ENCODE results near the gene PHC3.

Gene PHC3

GRCh38 chr3:170189398-170190256, 8.1 kb upstream of the PHC3 start:
- DNase-seq, result no peak

- peak; percentile 53 for DNase-seq
Measured at GRCh38 chr3:170180079-170180907, 1.2 kb downstream of the PHC3 start.

DNA sequence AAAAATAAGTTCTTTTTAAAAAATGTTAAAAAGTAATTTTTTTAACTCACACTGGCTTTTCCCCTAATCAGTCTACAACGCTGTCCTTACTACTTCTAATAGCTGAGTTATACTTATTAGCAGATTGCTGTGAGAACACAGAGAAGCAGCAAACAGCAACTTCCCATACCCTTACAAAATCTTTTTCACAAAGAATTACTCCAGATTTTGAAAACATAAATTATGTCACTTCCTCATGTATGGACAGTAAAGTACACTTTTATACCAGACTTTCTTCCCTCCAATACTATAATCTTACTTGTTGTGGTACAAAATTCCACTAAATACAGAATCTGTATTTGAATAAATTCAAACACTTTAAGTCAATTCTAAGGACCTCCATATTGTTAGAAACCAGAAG, 2.1 kb downstream of the PHC3 start:
- DNase-seq, result peak; percentile 26

GRCh38 chr3:170178651-170179050, 2.9 kb downstream of the PHC3 start:
- DNase-seq, result peak; percentile 30

GRCh38 chr3:170171563-170171962, 10.0 kb downstream of the PHC3 start:
- DNase-seq, result no peak

DNA sequence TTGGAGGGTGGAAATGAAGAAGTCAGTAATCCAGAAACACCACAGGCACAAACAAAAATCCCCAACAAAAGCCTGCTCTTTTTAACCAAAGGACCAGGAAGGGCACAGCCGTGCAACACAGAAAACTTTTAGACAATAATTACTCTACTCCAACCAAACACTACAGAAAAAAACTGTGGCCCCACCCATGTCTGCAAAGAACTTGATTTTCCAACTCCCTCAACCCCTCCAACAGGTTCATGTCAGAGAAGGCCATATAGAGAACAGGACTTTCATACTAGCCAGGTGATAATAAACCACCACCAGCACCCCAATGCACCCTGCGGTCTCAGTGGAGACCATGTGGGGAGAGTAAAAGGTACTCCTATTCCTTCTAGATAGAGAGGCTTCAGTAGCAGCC, 16.8 kb downstream of the PHC3 start:
- peak; percentile 34 for DNase-seq

GRCh38 chr3:170163956-170164645, 17.4 kb downstream of the PHC3 start:
- no peak for DNase-seq

DNA sequence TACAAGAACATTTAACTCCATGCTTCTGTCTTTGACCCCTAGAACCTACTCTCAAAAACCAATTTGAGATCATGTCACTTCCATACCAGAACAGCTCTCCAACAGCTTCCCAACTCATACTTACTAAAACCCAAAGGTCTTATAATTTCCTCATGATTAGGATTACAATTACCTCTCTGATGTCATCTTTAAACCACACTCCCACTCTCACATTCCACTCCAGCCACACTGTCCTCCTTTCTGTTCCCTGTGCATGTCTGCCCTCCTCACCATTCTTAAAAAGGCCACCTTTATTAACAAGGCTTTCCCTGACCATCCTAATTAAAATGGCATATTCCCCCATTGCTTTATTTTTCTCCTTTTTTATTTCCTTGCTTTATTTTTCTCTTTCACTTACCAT, 18.9 kb downstream of the PHC3 start:
- no peak for DNase-seq

DNA sequence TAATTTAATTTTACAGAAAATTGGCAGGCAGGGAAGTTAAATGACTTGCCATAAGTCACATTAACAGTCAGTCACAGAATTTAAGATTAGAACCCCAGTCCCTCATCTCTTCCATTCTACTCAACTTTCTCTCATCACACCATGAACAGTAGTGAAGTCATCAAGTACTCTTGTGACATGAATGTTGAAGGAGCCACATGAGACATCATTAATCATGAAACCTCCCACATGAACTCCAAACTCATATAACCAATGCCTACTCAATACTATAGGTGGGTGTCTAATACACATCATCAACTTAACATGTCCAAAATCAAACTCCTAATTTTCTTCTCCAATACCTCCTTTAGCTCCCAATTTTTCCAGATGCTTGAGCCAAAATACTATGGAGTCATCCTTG, 19.5 kb downstream of the PHC3 start:
- DNase-seq, result no peak

DNA sequence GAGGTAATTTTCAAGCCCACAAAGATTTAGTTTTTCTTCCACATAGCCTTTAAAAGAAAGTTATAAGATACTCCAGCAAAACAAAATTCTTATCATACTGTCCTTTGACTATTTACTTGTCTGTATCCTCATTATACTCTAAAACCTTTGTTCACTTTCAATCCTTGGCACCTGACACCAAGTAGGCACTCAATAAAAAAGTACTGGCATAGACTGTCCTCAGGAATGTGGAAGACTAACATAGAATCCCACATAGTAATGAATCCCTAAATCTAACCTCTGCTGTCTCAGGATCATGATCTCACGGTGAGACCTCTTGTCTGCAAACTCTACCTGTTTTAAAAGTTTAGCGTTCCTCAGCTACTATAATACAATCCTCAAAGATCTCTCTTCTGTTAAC, 21.6 kb downstream of the PHC3 start:
- no peak for DNase-seq

DNA sequence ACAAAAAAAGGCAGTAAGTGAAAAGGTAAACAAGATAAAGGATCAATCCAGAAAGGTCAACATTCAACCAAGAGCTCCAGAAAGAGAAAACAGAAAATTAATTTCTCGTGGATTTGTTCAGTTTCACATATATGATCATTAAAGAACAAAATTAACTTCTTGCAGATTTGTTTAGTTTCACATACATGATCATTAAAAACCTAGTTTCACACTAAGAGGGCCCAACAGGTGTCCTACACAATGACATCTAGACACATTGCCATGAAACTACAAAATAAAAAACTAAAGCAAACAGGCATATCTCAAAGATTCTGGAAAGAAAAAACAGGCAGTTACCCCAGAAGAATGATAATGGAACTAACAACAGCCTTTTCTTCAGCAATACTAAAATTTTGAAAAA, 22.1 kb downstream of the PHC3 start:
- DNase-seq, result no peak

GRCh38 chr3:170155604-170156003, 25.9 kb downstream of the PHC3 start:
- no peak for DNase-seq

DNA sequence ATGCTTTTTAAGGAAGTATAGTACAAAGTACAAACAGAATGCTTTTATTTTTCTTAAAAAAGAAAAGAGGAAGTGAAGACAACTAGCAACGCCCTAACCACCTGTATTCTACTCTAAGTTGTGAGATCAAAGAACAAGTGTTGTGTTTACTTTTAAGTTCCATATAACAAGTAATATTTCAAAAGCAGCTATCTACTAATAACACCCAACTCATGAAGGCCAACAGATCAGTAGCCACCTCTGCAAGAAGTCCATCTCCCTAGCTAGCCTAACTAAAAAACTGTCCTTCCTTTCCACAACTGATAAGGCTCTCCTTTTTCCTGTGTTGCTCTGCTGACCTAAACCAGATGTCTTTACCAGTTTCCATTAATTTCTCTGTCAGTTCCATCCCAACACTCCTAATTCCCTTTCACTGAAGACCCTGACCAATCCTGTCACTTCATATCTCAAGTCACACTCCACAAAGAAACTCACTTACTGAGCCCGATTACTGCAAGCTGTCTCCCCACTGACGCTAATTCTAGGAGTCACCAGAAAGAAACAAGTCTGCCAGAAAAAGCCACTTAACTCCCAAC, 26.9 kb downstream of the PHC3 start:
- peak; percentile 66 for DNase-seq

GRCh38 chr3:170154084-170154483, 27.4 kb downstream of the PHC3 start:
- no peak for DNase-seq

DNA sequence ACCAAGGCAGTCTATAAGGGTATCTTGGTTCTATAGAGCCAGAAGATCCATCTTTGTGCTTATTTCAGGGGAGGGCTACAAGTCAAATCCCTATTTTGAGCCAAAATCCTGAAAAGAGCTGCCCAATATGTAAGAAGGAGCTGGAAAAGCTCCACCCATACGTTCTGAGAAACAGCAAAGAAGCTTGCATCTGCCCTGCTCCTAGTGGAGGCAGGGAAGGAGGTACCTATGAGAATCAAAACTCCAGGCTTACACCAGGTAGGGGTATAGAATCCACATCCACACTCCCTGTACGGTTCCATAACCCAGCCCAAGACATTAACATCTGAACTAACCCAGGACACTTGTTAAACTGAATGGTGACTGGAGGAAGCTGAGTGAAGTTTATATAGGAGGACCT, 30.0 kb downstream of the PHC3 start:
- no peak for DNase-seq

- no peak for DNase-seq
Measured at GRCh38 chr3:170149016-170149415, 32.5 kb downstream of the PHC3 start.

GRCh38 chr3:170145278-170145677, 36.3 kb downstream of the PHC3 start:
- DNase-seq, result no peak

- peak; percentile 9 for DNase-seq
Measured at GRCh38 chr3:170144437-170144843, 37.1 kb downstream of the PHC3 start.

DNA sequence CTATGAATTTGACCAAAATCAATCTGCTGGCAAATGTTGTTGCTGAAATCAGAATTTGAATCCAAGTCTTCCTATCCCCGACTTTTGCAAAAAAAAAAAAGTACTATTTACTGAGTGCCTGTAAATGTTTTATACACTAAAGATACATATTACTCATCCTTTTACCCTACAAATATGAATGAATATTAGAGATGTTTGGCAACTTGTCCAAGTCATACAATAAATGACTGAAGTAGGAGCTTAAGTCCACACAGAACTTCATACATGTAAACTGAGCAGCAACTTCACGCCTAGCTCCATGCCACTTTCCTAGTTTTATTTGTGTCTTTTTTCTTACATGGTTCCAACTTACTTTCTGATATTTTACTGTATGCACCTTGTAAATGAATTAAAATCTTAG, 39.2 kb downstream of the PHC3 start:
- no peak for DNase-seq

GRCh38 chr3:170137986-170138385, 43.5 kb downstream of the PHC3 start:
- no peak for DNase-seq

- DNase-seq, result peak; percentile 60
Measured at GRCh38 chr3:170132335-170132734, 49.2 kb downstream of the PHC3 start.

GRCh38 chr3:170130532-170130931, 51.0 kb downstream of the PHC3 start:
- DNase-seq, result no peak

DNA sequence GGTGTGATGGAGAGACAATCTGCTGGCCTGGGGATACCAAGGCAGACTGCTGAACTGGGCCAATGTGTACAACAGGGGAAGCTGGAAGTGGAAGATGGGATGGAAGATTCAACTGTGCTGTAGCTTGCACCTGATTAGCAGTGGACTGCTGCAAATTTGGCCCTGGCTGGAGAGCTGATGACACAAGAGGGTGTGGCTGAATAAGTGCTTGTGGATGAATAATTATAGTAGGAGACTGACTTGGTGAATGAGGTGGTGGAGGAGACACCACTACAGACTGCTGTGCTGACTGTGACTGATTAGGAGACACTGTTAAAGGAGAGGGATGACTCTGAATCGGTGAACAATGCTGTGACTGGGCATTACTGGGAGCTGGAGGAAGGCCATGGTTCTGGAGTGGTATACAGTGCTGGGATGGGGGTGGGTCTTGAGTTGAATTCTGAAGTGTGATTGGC, 52.5 kb downstream of the PHC3 start:
- peak; percentile 33 for DNase-seq

All from hematopoietic multipotent progenitor cell treated with erythropoietin and hydrocortisone succinate and interleukin-3 and kit ligand, for 6 days (in vitro differentiated cells).